ENCODE data around the gene KCTD3.
A peak's percentile ranks its signal among the peaks of the same experiment; 100 is the strongest.

KCTD3 gene

GRCh38 chr1:215521279-215521678 is 45.8 kb upstream of the KCTD3 start:
- H3K4me1 ChIP-seq (ENCODE audit: insufficient read depth, low read length, poor library complexity, severe bottlenecking), result peaks cover 4% of the 10 kb centered on the region
- no peaks in the 10 kb centered on the region for H4K20me1 ChIP-seq (ENCODE audit: insufficient read depth, low read length, poor library complexity, severe bottlenecking)
- H3K4me2 ChIP-seq (ENCODE audit: low read depth, low read length, poor library complexity, severe bottlenecking), result no peak overlapping the region
- H3K27me3 ChIP-seq (ENCODE audit: insufficient read depth, low read length, poor library complexity, severe bottlenecking), result no peaks in the 10 kb centered on the region
- no peak overlapping the region for H3K4me3 ChIP-seq (ENCODE audit: low read length, poor library complexity, severe bottlenecking)
- no peaks in the 10 kb centered on the region for H3F3A ChIP-seq (ENCODE audit: low read depth)
- no peak overlapping the region for H3K9ac ChIP-seq (ENCODE audit: low read depth, low read length, poor library complexity, severe bottlenecking)
- no peaks in the 10 kb centered on the region for H3K79me2 ChIP-seq (ENCODE audit: insufficient read depth, low read length)
- no peaks in the 10 kb centered on the region for H3K36me3 ChIP-seq (ENCODE audit: insufficient read depth, low read length)
- no peak overlapping the region for H2AFZ ChIP-seq (ENCODE audit: low read length)
- no peaks in the 10 kb centered on the region for H3K9me2 ChIP-seq (replicated peaks; ENCODE audit: low read depth, low read length)
- no peaks in the 10 kb centered on the region for H3K9me3 ChIP-seq (ENCODE audit: insufficient read depth, low read depth, low read length)
- no peak for TF ChIP-seq EZH2phosphoT487 (IDR thresholded peaks at IDR 0.05; ENCODE audit: borderline replicate concordance)
- TF ChIP-seq CTCF (conservative IDR thresholded peaks at IDR 0.05; ENCODE audit: low read length), result no peak

GRCh38 chr1:215523128-215523861 is 43.8 kb upstream of the KCTD3 start:
- no peak overlapping the region for H3K9ac ChIP-seq (ENCODE audit: low read depth, low read length, poor library complexity, severe bottlenecking)
- no peaks in the 10 kb centered on the region for H3K79me2 ChIP-seq (ENCODE audit: insufficient read depth, low read length)
- H4K20me1 ChIP-seq (ENCODE audit: insufficient read depth, low read length, poor library complexity, severe bottlenecking), result no peaks in the 10 kb centered on the region
- H3F3A ChIP-seq (ENCODE audit: low read depth), result no peaks in the 10 kb centered on the region
- H3K9me2 ChIP-seq (replicated peaks; ENCODE audit: low read depth, low read length), result no peaks in the 10 kb centered on the region
- H2AFZ ChIP-seq (ENCODE audit: low read length), result no peak overlapping the region
- H3K9me3 ChIP-seq (ENCODE audit: insufficient read depth, low read depth, low read length), result no peaks in the 10 kb centered on the region
- H3K4me1 ChIP-seq (ENCODE audit: insufficient read depth, low read length, poor library complexity, severe bottlenecking), result peaks cover 4% of the 10 kb centered on the region
- no peak overlapping the region for H3K4me3 ChIP-seq (ENCODE audit: low read length, poor library complexity, severe bottlenecking)
- no peaks in the 10 kb centered on the region for H3K27me3 ChIP-seq (ENCODE audit: insufficient read depth, low read length, poor library complexity, severe bottlenecking)
- H3K36me3 ChIP-seq (ENCODE audit: insufficient read depth, low read length), result no peaks in the 10 kb centered on the region
- peak overlapping the region; percentile 13 for H3K4me2 ChIP-seq (ENCODE audit: low read depth, low read length, poor library complexity, severe bottlenecking)
- TF ChIP-seq EZH2phosphoT487 (IDR thresholded peaks at IDR 0.05; ENCODE audit: borderline replicate concordance), result no peak
- TF ChIP-seq CTCF (conservative IDR thresholded peaks at IDR 0.05; ENCODE audit: low read length), result peak; percentile 51

- no peaks in the 10 kb centered on the region for H3F3A ChIP-seq (ENCODE audit: low read depth)
- no peaks in the 10 kb centered on the region for H4K20me1 ChIP-seq (ENCODE audit: insufficient read depth, low read length, poor library complexity, severe bottlenecking)
- H3K4me3 ChIP-seq (ENCODE audit: low read length, poor library complexity, severe bottlenecking), result peak overlapping the region; percentile 32
- H3K4me2 ChIP-seq (ENCODE audit: low read depth, low read length, poor library complexity, severe bottlenecking), result peak overlapping the region; percentile 13
- H3K79me2 ChIP-seq (ENCODE audit: insufficient read depth, low read length), result no peaks in the 10 kb centered on the region
- H2AFZ ChIP-seq (ENCODE audit: low read length), result peak overlapping the region; percentile 26; the same call in 1 of the 2 replicates
- H3K9me2 ChIP-seq (replicated peaks; ENCODE audit: low read depth, low read length), result no peaks in the 10 kb centered on the region
- H3K4me1 ChIP-seq (ENCODE audit: insufficient read depth, low read length, poor library complexity, severe bottlenecking), result peaks cover 4% of the 10 kb centered on the region
- no peaks in the 10 kb centered on the region for H3K9me3 ChIP-seq (ENCODE audit: insufficient read depth, low read depth, low read length)
- no peaks in the 10 kb centered on the region for H3K36me3 ChIP-seq (ENCODE audit: insufficient read depth, low read length)
- TF ChIP-seq CTCF (conservative IDR thresholded peaks at IDR 0.05; ENCODE audit: low read length) (no peak), EZH2phosphoT487 (IDR thresholded peaks at IDR 0.05; ENCODE audit: borderline replicate concordance) (no peak)
- H3K27me3 ChIP-seq (ENCODE audit: insufficient read depth, low read length, poor library complexity, severe bottlenecking), result no peaks in the 10 kb centered on the region
- no peak overlapping the region for H3K9ac ChIP-seq (ENCODE audit: low read depth, low read length, poor library complexity, severe bottlenecking)
These were observed 43.2 kb upstream of the KCTD3 start for GRCh38 chr1:215523906-215524305.

Data from Loucy (cell line).